Transverse colon (tissue), 3 donors: Measurements from ENCODE around the gene CNIH4.

Experiments used
- CTCF ChIP-seq, 5 experiments: fragments of 200-600 bp in 3 of 5; fragments of 450-650 bp in 2 of 5; sonication (generic) in 3 of 5; IDR thresholded peaks; 1 replicate in 2 of 5; 2 replicates in 3 of 5; pipeline ENCODE4 v1.5.1; 2016 to 2017; ENCODE audit warnings: antibody characterized with exemption in 5 of 5, inconsistent platforms in 3 of 5, mild to moderate bottlenecking in 2 of 5, moderate library complexity in 1 of 5
- EP300 ChIP-seq: sonication (generic); formaldehyde crosslinking; IDR thresholded peaks from one replicate; pipeline ENCODE4 v1.6.1; 2017; ENCODE audit warnings: antibody characterized with exemption, low read depth

DNA sequence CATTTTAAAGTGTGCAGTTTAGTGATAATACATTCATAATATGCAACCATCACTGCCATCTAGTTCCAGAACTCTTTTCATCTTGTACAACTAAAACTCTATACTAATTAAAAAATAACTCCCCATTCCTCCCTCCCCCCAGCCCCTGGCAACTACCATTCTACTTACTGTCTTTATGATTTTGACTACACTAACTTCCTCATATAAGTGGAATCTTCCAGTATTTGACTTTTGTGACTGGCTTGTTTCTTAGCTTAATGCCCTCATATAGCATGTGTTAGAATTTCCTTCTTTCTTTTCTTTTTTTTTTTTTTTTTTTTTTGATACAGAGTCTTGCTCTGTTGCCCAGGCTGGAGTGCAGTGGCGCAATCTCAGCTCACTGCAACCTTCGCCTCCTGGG lies 25.4 kb upstream of the CNIH4 start:
- TF ChIP-seq CTCF (IDR thresholded peaks at IDR 0.05) (no peak), EP300 (no peak)
